ENCODE measurements around the gene OR52B4. TPM values are rescaled to one million over a fixed set of nuclear protein-coding genes. Genes with fewer than 3 reads are reported as not detected.

Gene OR52B4
- total RNA-seq, 2 donors from 2014 or later = not detected

Other genes with a start within 250 kb of the OR52B4 start
- gene TRIM21, start 25.3 kb upstream of the OR52B4 start, total RNA-seq = 10 to 100 TPM; 16.3 to 46.9 TPM
- gene OR52K2, start 80.9 kb upstream of the OR52B4 start, total RNA-seq = not detected
- gene OR52K1, start 114.3 kb upstream of the OR52B4 start, total RNA-seq = under 1 TPM; 0.20 to 0.33 TPM
- not detected for gene OR52M1, start 176.8 kb upstream of the OR52B4 start, total RNA-seq
- gene OR52I2, start 213.4 kb upstream of the OR52B4 start, total RNA-seq = not detected
- not detected for gene OR52I1, start 225.7 kb upstream of the OR52B4 start, total RNA-seq
- gene TRIM68, start 239.8 kb upstream of the OR52B4 start, total RNA-seq = 10 to 100 TPM in 1 of 2 donors, 1 to 10 TPM in 1; 6.2 to 15.2 TPM

Measured in activated naive CD4-positive, alpha-beta T cell treated with anti-CD3 and anti-CD28 coated beads, Interleukin-2, amount 50 U/mL, for 72 hours (primary cell).